GM12874 (cell line): ENCODE measurements around the gene SLC38A11.

Experiments
- CTCF ChIP-seq: IDR thresholded peaks from 2 replicates; pipeline ENCODE4 v1.5.1; 2011; ENCODE audit warnings: low read depth, mild to moderate bottlenecking, control low read depth, low read length, moderate library complexity; ENCODE audit not compliant: insufficient read depth

Gene SLC38A11

GRCh38 chr2:164873210-164873908, 82.0 kb downstream of the SLC38A11 start:
- no peak for TF ChIP-seq CTCF

GRCh38 chr2:164871404-164871803, 83.9 kb downstream of the SLC38A11 start:
- TF ChIP-seq CTCF = no peak

GRCh38 chr2:164869420-164869772, 85.9 kb downstream of the SLC38A11 start:
- TF ChIP-seq CTCF = no peak

- no peak for TF ChIP-seq CTCF
Observed at GRCh38 chr2:164868563-164869419, 86.5 kb downstream of the SLC38A11 start.

- no peak for TF ChIP-seq CTCF
Observed at GRCh38 chr2:164867779-164868397, 87.4 kb downstream of the SLC38A11 start.

- no peak for TF ChIP-seq CTCF
Observed at GRCh38 chr2:164860694-164861042, 94.7 kb downstream of the SLC38A11 start.

- no peak for TF ChIP-seq CTCF
Observed at GRCh38 chr2:164859251-164859818, 96.0 kb downstream of the SLC38A11 start.
